RWPE2 (cell line): ENCODE data around the gene RLIM.

Experiments
- ATAC-seq: fragments of 200-7000 bp; cut with Tn5 transposase; 3 replicates; pipeline ENCODE4 v1.9.1; 2021; ENCODE audit warnings: low read depth
- DNase-seq: peaks from one replicate; pipeline ENCODE4 v3.0.0-alpha.2; 2020; ENCODE audit warnings: low spot score
- H3K27ac ChIP-seq: fragments of 450-650 bp; 2 replicates; pipeline ENCODE4 v1.5.1; 2017; ENCODE audit warnings: mild to moderate bottlenecking; ENCODE audit not compliant: poor library complexity, severe bottlenecking
- H3K27me3 ChIP-seq: fragments of 250-450 bp; sonication (Bioruptor Pico); 2 replicates; pipeline ENCODE4 v1.5.1; 2021; ENCODE audit warnings: mild to moderate bottlenecking, moderate library complexity; ENCODE audit not compliant: insufficient read depth, poor library complexity, severe bottlenecking
- H3K36me3 ChIP-seq: fragments of 250-450 bp; sonication (Bioruptor Pico); 2 replicates; pipeline ENCODE4 v1.5.1; 2020; ENCODE audit warnings: low read depth, mild to moderate bottlenecking, moderate library complexity
- H3K4me1 ChIP-seq: fragments of 250-450 bp; sonication (Bioruptor Pico); 2 replicates; pipeline ENCODE4 v1.5.1; 2021; ENCODE audit warnings: mild to moderate bottlenecking, moderate library complexity; ENCODE audit not compliant: insufficient read depth, poor library complexity, severe bottlenecking
- H3K4me3 ChIP-seq: fragments of 250-450 bp; sonication (Bioruptor Pico); 2 replicates; pipeline ENCODE4 v1.5.1; 2021; ENCODE audit warnings: mild to moderate bottlenecking, moderate library complexity; ENCODE audit not compliant: severe bottlenecking
- H3K9me3 ChIP-seq: fragments of 250-450 bp; sonication (Bioruptor Pico); 2 replicates; pipeline ENCODE4 v1.5.1; 2021; ENCODE audit warnings: mild to moderate bottlenecking, moderate library complexity; ENCODE audit not compliant: severe bottlenecking
- CTCF ChIP-seq: fragments of 450-650 bp; IDR thresholded peaks from one replicate; pipeline ENCODE4 v1.5.1; 2017; ENCODE audit warnings: mild to moderate bottlenecking, moderate library complexity; ENCODE audit not compliant: poor library complexity, severe bottlenecking

Gene RLIM

DNA sequence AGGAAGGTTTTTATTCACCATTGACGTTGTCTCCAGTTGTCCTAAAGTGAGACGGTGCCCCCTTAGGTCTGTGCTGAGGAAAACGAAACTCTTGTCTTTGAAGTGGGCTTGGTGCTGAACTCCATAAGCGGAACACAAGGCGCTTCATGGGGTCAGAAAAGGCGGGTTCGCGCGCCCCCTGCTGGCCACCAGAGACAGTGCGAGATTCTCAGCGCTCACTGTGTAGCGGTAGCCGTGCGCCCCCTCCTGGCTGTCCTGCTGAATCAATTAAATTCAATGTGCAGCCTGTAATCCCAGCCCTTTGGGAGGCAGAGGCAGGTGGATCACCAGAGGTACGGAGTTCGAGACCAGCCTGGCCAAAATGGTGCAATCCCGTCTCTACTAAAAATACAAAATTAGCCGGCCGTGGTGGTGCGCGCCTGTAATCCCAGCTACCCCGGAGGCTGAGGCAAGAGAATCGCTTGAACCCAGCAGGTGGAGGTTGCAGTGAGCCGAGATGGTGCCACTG is 64.1 kb downstream of the RLIM start:
- H3K36me3 ChIP-seq, result no peaks in the 10 kb centered on the region
- peak; percentile 87 for TF ChIP-seq CTCF
- no peaks in the 10 kb centered on the region for H3K27me3 ChIP-seq
- no peak overlapping the region for H3K4me3 ChIP-seq
- ATAC-seq (peak; percentile 64), DNase-seq (peak; percentile 57)
- no peaks in the 10 kb centered on the region for H3K9me3 ChIP-seq
- H3K4me1 ChIP-seq, result no peaks in the 10 kb centered on the region
- H3K27ac ChIP-seq, result no peak overlapping the region

GRCh38 chrX:74546984-74547383 is 67.4 kb downstream of the RLIM start:
- Histone ChIP-seq H3K36me3 (no peaks in the 10 kb centered on the region), H3K4me1 (no peaks in the 10 kb centered on the region), H3K4me3 (no peak overlapping the region), H3K27me3 (no peaks in the 10 kb centered on the region), H3K9me3 (no peaks in the 10 kb centered on the region), H3K27ac (no peak overlapping the region)
- no peak for TF ChIP-seq CTCF
- no peak for ATAC-seq
- no peak for DNase-seq

DNA sequence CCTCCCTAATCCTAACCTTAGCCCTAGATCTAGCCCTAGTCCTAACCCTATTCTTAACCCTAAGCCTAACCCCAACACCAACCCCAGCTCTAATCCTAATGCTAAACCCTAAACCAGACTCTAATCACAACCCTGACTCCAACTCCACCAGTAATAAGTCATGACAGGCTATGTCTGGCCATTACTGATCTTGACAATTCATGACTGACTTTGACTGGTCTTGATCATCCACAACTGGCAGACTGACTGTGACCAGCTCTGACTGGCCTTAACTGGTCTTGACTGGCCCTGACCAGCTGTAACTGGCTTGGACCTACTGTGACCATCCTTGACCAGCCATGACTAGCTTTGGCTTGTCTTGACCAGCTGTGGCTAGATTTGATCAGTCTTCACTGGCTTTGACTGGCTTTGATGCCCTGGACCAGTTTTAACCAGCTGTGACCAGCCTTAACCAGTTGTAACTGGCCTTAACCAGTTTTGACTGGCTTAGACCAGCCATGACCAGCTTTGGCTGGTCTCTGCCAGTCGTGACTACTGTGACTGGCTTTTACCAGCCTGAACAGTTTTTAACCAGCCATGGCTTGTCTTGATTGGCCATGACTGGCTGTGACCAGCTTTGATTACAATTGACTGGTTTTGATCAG is 68.4 kb downstream of the RLIM start:
- ATAC-seq, result no peak
- no peak for TF ChIP-seq CTCF
- no peaks in the 10 kb centered on the region for H3K36me3 ChIP-seq
- H3K27ac ChIP-seq, result no peak overlapping the region
- no peak overlapping the region for H3K4me3 ChIP-seq
- no peak for DNase-seq
- H3K9me3 ChIP-seq, result no peaks in the 10 kb centered on the region
- H3K4me1 ChIP-seq, result no peaks in the 10 kb centered on the region
- H3K27me3 ChIP-seq, result no peaks in the 10 kb centered on the region

DNA sequence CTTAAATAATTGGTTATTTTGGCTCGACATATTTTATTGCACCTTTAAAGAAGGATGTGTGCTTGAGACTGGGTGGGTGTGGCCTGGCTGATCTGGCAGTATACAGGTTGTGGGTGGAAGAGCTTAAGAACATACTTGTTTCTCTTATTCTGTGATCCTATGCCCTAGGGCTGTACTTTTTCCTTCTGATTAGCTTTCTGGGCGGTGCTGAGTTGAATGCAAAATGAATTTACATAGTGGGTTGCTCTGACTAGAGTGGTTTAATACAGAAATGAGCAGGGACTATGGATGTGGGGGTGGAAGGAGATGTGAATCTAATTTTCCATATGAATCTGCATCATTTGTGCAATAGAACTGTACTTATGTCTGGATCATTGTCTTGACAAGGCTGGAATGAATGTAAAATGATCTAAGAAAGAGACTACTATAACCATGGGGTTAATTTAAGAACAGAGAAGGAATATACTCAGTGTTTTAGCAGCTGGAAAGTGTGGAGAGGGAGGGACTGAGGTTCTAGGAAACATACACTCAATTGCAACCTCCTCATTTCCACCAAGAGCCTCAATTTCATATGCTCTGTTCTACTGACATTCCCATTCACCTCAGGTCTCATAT is 73.7 kb downstream of the RLIM start:
- H3K9me3 ChIP-seq, result no peaks in the 10 kb centered on the region
- TF ChIP-seq CTCF, result no peak

GRCh38 chrX:74536832-74537371 is 77.5 kb downstream of the RLIM start:
- peak overlapping the region; percentile 60 for H3K27ac ChIP-seq
- no peak for TF ChIP-seq CTCF
- ATAC-seq (peak; percentile 37), DNase-seq (no peak)
- H3K4me1 ChIP-seq, result no peaks in the 10 kb centered on the region
- H3K27me3 ChIP-seq, result no peaks in the 10 kb centered on the region
- H3K9me3 ChIP-seq, result no peaks in the 10 kb centered on the region
- H3K36me3 ChIP-seq, result no peaks in the 10 kb centered on the region
- H3K4me3 ChIP-seq, result peak overlapping the region; percentile 36

More for the DNA sequence above, 73.7 kb downstream of the RLIM start:
- no peaks in the 10 kb centered on the region for H3K27me3 ChIP-seq
- H3K36me3 ChIP-seq, result no peaks in the 10 kb centered on the region
- no peak overlapping the region for H3K27ac ChIP-seq
- H3K4me3 ChIP-seq, result no peak overlapping the region
- no peak for ATAC-seq
- no peaks in the 10 kb centered on the region for H3K4me1 ChIP-seq
- DNase-seq, result no peak
